A549 (cell line): ENCODE data around the gene XYLT1. TPM values are rescaled to one million over a fixed set of nuclear protein-coding genes. Genes with fewer than 3 reads are reported as not detected.
"Not testable (repeated sequence)": the region's sequence is repeated elsewhere in the genome, so short reads cannot be mapped to it uniquely, and the experiment has no call there.

Source experiments
- ATAC-seq, 2 experiments: fragments of 200-7000 bp in 1 of 2; fragments of >200 bp in 1 of 2; cut with Nextera tagmentation in 1 of 2; cut with Tn5 transposase in 1 of 2; 3 replicates each; pipeline versions ENCODE4 v1.8.0 to v1.9.1; 2018 to 2020; ENCODE audit warnings: mild to moderate bottlenecking in 1 of 2, moderate library complexity in 1 of 2
- CTCF ChIA-PET: fragments of 300-600 bp; sonication (Branson Sonifier 250); formaldehyde crosslinking; extraction: SDS; loops from one replicate; lab custom pipeline; 2021; ENCODE audit warnings: antibody characterized with exemption, inconsistent platforms; lab: Yijun Ruan, JAX
- POLR2A ChIA-PET: fragments of 350-600 bp; formaldehyde crosslinking; extraction: SDS; loops from one replicate; lab custom pipeline; 2021; ENCODE audit warnings: antibody characterized with exemption, inconsistent platforms; lab: Yijun Ruan, JAX
- DNase-seq, 2 experiments: peaks; one replicate each; pipeline versions ENCODE4 v3.0.0 to v3.0.0-alpha.2; 2011 to 2016; ENCODE audit warnings: low read depth in 1 of 2, low spot score in 1 of 2
- FAIRE-seq: peaks from 2 replicates; lab custom pipeline; 2011; peaks lifted over from hg19 to GRCh38; lab: Jason Lieb, UNC
- H3K27ac ChIP-seq, 2 experiments: fragments of >200 bp; sonication (Bioruptor Twin); formaldehyde crosslinking; 3 replicates each; pipeline ENCODE4 v1.5.1; 2016 to 2017
- H3K4me1 ChIP-seq: fragments of >200 bp; sonication (Bioruptor Twin); formaldehyde crosslinking; 3 replicates; pipeline ENCODE4 v1.6.1; 2016
- H3K4me2 ChIP-seq: fragments of >200 bp; sonication (Bioruptor Twin); formaldehyde crosslinking; 3 replicates; pipeline ENCODE4 v1.6.1; 2016
- H3K4me3 ChIP-seq: fragments of >200 bp; sonication (Bioruptor Twin); formaldehyde crosslinking; 3 replicates; pipeline ENCODE4 v1.5.1; 2016
- H3K9me3 ChIP-seq: fragments of >200 bp; sonication (Bioruptor Twin); formaldehyde crosslinking; 3 replicates; pipeline ENCODE4 v1.6.1; 2016
- ATOH8 ChIP-seq: fragments of 250-450 bp; sonication (Bioruptor Pico); IDR thresholded peaks from 2 replicates; pipeline ENCODE4 v1.5.0; 2020; ENCODE audit warnings: low read depth, mild to moderate bottlenecking, moderate library complexity
- FOXS1 ChIP-seq: fragments of 250-450 bp; sonication (Bioruptor Pico); IDR thresholded peaks from 2 replicates; pipeline ENCODE4 v1.5.0; 2020; ENCODE audit warnings: mild to moderate bottlenecking, moderate library complexity
- HEYL ChIP-seq: fragments of 250-450 bp; sonication (Bioruptor Pico); IDR thresholded peaks from 2 replicates; pipeline ENCODE4 v1.8.0; 2021; ENCODE audit warnings: mild to moderate bottlenecking, moderate library complexity
- HOXB5 ChIP-seq: fragments of 250-450 bp; sonication (Bioruptor Pico); IDR thresholded peaks from 2 replicates; pipeline ENCODE4 v1.5.0; 2020; ENCODE audit warnings: mild to moderate bottlenecking, moderate library complexity
- JUN ChIP-seq, 2 experiments: fragments of >200 bp; sonication (Bioruptor Twin); formaldehyde crosslinking; IDR thresholded peaks; 2 replicates in 1 of 2; 3 replicates in 1 of 2; pipeline ENCODE4 v1.6.1; 2016 to 2017
- KDM1A ChIP-seq: fragments of 200-600 bp; sonication (generic); IDR thresholded peaks from 2 replicates; pipeline ENCODE4 v1.6.1; 2016; ENCODE audit warnings: low read depth, mild to moderate bottlenecking
- MAFK ChIP-seq: fragments of 450-650 bp; IDR thresholded peaks from 2 replicates; pipeline ENCODE4 v1.6.1; 2014; ENCODE audit not compliant: partially characterized antibody
- MAZ ChIP-seq: fragments of 150-350 bp; IDR thresholded peaks from 2 replicates; pipeline ENCODE4 v1.6.1; 2014; ENCODE audit warnings: antibody characterized with exemption, low read depth, low read length, borderline replicate concordance
- MYC ChIP-seq: IDR thresholded peaks from 2 replicates; pipeline ENCODE4 v1.6.1; 2012; ENCODE audit warnings: mild to moderate bottlenecking, inconsistent platforms, low read length, improper control_type of control experiment, borderline replicate concordance
- NFE2L2 ChIP-seq: fragments of 150-350 bp; conservative IDR thresholded peaks from 2 replicates; pipeline ENCODE4 v1.6.1; 2014; ENCODE audit warnings: low read length
- NPAS2 ChIP-seq: fragments of 250-450 bp; sonication (Bioruptor Pico); IDR thresholded peaks from 2 replicates; pipeline ENCODE4 v1.8.0; 2022; ENCODE audit warnings: mild to moderate bottlenecking, moderate library complexity, borderline replicate concordance
- NR3C1 ChIP-seq: fragments of >200 bp; sonication (Bioruptor Twin); formaldehyde crosslinking; IDR thresholded peaks from 3 replicates; pipeline ENCODE4 v1.6.1; 2017
- POLR2A ChIP-seq: IDR thresholded peaks from 2 replicates; pipeline ENCODE4 v1.6.1; 2012; ENCODE audit warnings: mild to moderate bottlenecking, low read length
- RAD21 ChIP-seq, 2 experiments: fragments of >200 bp in 1 of 2; sonication (Bioruptor Twin) in 1 of 2; formaldehyde crosslinking in 1 of 2; IDR thresholded peaks in 1 of 2; conservative IDR thresholded peaks in 1 of 2; 2 replicates in 1 of 2; 3 replicates in 1 of 2; pipeline ENCODE4 v1.6.1; 2012 to 2018; ENCODE audit warnings: inconsistent platforms in 1 of 2
- REST ChIP-seq: fragments of 200-600 bp; sonication (generic); IDR thresholded peaks from 2 replicates; pipeline ENCODE4 v1.6.1; 2016; ENCODE audit warnings: antibody characterized with exemption, mild to moderate bottlenecking, moderate library complexity
- RNF2 ChIP-seq: fragments of 200-600 bp; sonication (generic); IDR thresholded peaks from 2 replicates; pipeline ENCODE4 v1.6.1; 2016; ENCODE audit warnings: low read depth, mild to moderate bottlenecking, antibody characterized with exemption, moderate library complexity, borderline replicate concordance
- ZNF302 ChIP-seq: fragments of 250-450 bp; sonication (Bioruptor Pico); IDR thresholded peaks from 2 replicates; pipeline ENCODE4 v1.9.0; 2021; ENCODE audit warnings: inconsistent platforms, mild to moderate bottlenecking, moderate library complexity
- WGBS: methylation state at CpG from one replicate; pipeline ENCODE4 v1.1.6; 2017; ENCODE audit errors: missing lambda C conversion rate; 5-methylcytosine and 5-hydroxymethylcytosine counted together
- polyA plus RNA-seq, 4 experiments: library from polyadenylated mRNA; depleted of rRNA in 3 of 4; stranded (reverse); fragments of >200 nt; fragmentation: RNase III in 1 of 4; extraction: RNeasy Plus Mini Kit Qiagen cat#74134 plus additional on column Dnase treatment in 1 of 4; gene quantifications; 2 replicates in 3 of 4; 3 replicates in 1 of 4; pipeline ENCODE4 v1.2.3, GENCODE V29; 2011 to 2017

Gene XYLT1
- polyA plus RNA-seq, 2 of the 4 experiments (the other 2 are of a cell fraction), result 0.78 to 0.88 TPM

- no peak for TF ChIP-seq REST
- no peak for TF ChIP-seq KDM1A
- TF ChIP-seq HOXB5, result no peak
- no peak for TF ChIP-seq NPAS2 (CRISPR knock-in tag)
These were observed 163.3 kb downstream of the XYLT1 start (continued) for GRCh38 chr16:17307504-17307903.

GRCh38 chr16:17306745-17307144 is 164.0 kb downstream of the XYLT1 start:
- Histone ChIP-seq H3K4me3 (no peak overlapping the region), H3K4me2 (no peak overlapping the region), H3K9me3 (no peaks in the 10 kb centered on the region), H3K27ac (no peak overlapping the region), H3K4me1 (no peaks in the 10 kb centered on the region)
- DNase-seq (no peak), FAIRE-seq (no peak), ATAC-seq (no peak)
- TF ChIP-seq KDM1A, result no peak
- TF ChIP-seq MAFK, result no peak
- no peak for TF ChIP-seq REST
- no peak for TF ChIP-seq ATOH8
- TF ChIP-seq JUN (IDR thresholded peaks at IDR 0.05), result no peak
- TF ChIP-seq MYC, result no peak
- TF ChIP-seq RAD21 (conservative IDR thresholded peaks at IDR 0.05 in 1 of 2, IDR thresholded peaks at IDR 0.05 in 1 of 2), result no peak
- TF ChIP-seq MAZ, result no peak
- TF ChIP-seq ZNF302 (CRISPR knock-in tag), result no peak
- TF ChIP-seq NR3C1, result no peak
- TF ChIP-seq NFE2L2, result no peak
- no peak for TF ChIP-seq RNF2
- no peak for TF ChIP-seq POLR2A
- TF ChIP-seq HEYL, result no peak
- no peak for TF ChIP-seq FOXS1 (CRISPR knock-in tag)
- ChIA-PET POLR2A (no interaction called here), CTCF (no interaction called here)
- WGBS, result 47% methylated on average over 3 of the region's 3 CpGs

GRCh38 chr16:17306211-17306610 is 164.5 kb downstream of the XYLT1 start:
- 59% methylated on average over 9 of the region's 9 CpGs for WGBS
- H3K4me1 ChIP-seq, POLR2A ChIA-PET, H3K9me3 ChIP-seq, DNase-seq, H3K4me3 ChIP-seq, H3K4me2 ChIP-seq, ATAC-seq, CTCF ChIA-PET, FAIRE-seq, H3K27ac ChIP-seq: not testable (repeated sequence)
